Natural killer cell (primary cell): ENCODE measurements around the gene SELENOS. TPM values are rescaled to one million over a fixed set of nuclear protein-coding genes. Genes with fewer than 3 reads are reported as not detected.
A peak's percentile ranks its signal among the peaks of the same experiment; 100 is the strongest.

Experiments
- ATAC-seq, 3 donors: fragments of 150-1000 bp in 2 of 3; fragments of 200-7000 bp in 1 of 3; cut with Tn5 transposase; 1 replicate in 1 of 3; 2 replicates in 2 of 3; pipeline ENCODE4 v1.10.0; 2021; ENCODE audit warnings: mild to moderate bottlenecking in 2 of 3, moderate library complexity in 2 of 3
- DNase-seq, 2 donors: peaks; one replicate each; pipeline versions ENCODE4 v3.0.0 to v3.0.0-alpha.2; 2013 to 2021; ENCODE audit warnings: mixed read lengths in 1 of 2
- H3K27ac ChIP-seq: one replicate; pipeline ENCODE4 v1.5.1; 2013; ENCODE audit warnings: mild to moderate bottlenecking, low read length
- H3K27me3 ChIP-seq: one replicate; pipeline ENCODE4 v1.6.1; 2013; ENCODE audit warnings: low read length; ENCODE audit not compliant: control insufficient read depth, insufficient read depth
- H3K36me3 ChIP-seq: one replicate; pipeline ENCODE4 v1.6.1; 2013; ENCODE audit warnings: low read length; ENCODE audit not compliant: control insufficient read depth, insufficient read depth
- H3K4me1 ChIP-seq: one replicate; pipeline ENCODE4 v1.6.1; 2013; ENCODE audit warnings: low read length; ENCODE audit not compliant: control insufficient read depth, insufficient read depth
- H3K4me3 ChIP-seq: one replicate; pipeline ENCODE4 v1.5.1; 2013; ENCODE audit warnings: low read length
- H3K9me3 ChIP-seq: one replicate; pipeline ENCODE4 v1.6.1; 2013; ENCODE audit warnings: low read length; ENCODE audit not compliant: control insufficient read depth, insufficient read depth
- H3K27ac Mint-ChIP-seq, 2 donors: one replicate each; pipeline ENCODE4 v1.8.0; 2022; ENCODE audit warnings: mild to moderate bottlenecking in 2 of 2, mixed read lengths in 2 of 2, moderate library complexity in 1 of 2
- H3K27me3 Mint-ChIP-seq, 2 donors: one replicate each; pipeline ENCODE4 v1.8.0; 2022; ENCODE audit warnings: low read depth in 2 of 2, mixed read lengths in 2 of 2
- H3K36me3 Mint-ChIP-seq: one replicate; pipeline ENCODE4 v1.8.0; 2022; ENCODE audit warnings: mixed read lengths
- H3K4me1 Mint-ChIP-seq, 2 donors: one replicate each; pipeline ENCODE4 v1.8.0; 2022; ENCODE audit warnings: mixed read lengths in 2 of 2
- H3K4me3 Mint-ChIP-seq: one replicate; pipeline ENCODE4 v1.8.0; 2022; ENCODE audit warnings: mild to moderate bottlenecking, moderate library complexity, mixed read lengths
- H3K9me3 Mint-ChIP-seq, 2 donors: one replicate each; pipeline ENCODE4 v1.8.0; 2022; ENCODE audit warnings: mixed read lengths in 2 of 2
- CTCF ChIP-seq: fragments of 200-600 bp; IDR thresholded peaks from one replicate; pipeline ENCODE4 v1.8.0; 2022; ENCODE audit warnings: antibody characterized with exemption
- WGBS: methylation state at CpG from one replicate; pipeline ENCODE4 v1.1.7; 2013; ENCODE audit warnings: missing lambda C conversion rate; ENCODE audit not compliant: insufficient coverage; 5-methylcytosine and 5-hydroxymethylcytosine counted together
- intact Hi-C: fragments of 100-400 bp; cut with micrococcal nuclease; formaldehyde crosslinking; loops from one replicate; pipeline ENCODE4 v1.14.2; 2022
- total RNA-seq, 4 donors: library from RNA; stranded (reverse); fragments of 120-200 nt in 1 of 4; gene quantifications; one replicate each; pipeline versions ENCODE4 v1.2.3 to v1.2.4, GENCODE V29; 2013 to 2022

Gene SELENOS
- total RNA-seq, 3 donors from 2014 or later (not counting 1 experiment from before 2014, with no cell fraction given) = 33.6 to 44.2 (median 38.4) TPM

GRCh38 chr15:101248274-101248673, 29.0 kb downstream of the SELENOS start:
- Mint-ChIP-seq H3K27ac (peak overlapping the region in 1 of 2 donors; percentile 45), H3K4me1 (peaks cover 69 to 76% of the 10 kb centered on the region in 2 donors), H3K4me3 (peak overlapping the region; percentile 17), H3K9me3 (no peaks in the 10 kb centered on the region), H3K27me3 (no peaks in the 10 kb centered on the region), H3K36me3 (no peaks in the 10 kb centered on the region)
- H3K4me1 ChIP-seq = peaks cover 49% of the 10 kb centered on the region
- no peak overlapping the region for H3K4me3 ChIP-seq
- DNase-seq = no peak
- TF ChIP-seq CTCF = no peak
- intact Hi-C loops = no loop called here
- H3K36me3 ChIP-seq = no peaks in the 10 kb centered on the region
- no peaks in the 10 kb centered on the region for H3K9me3 ChIP-seq
- H3K27ac ChIP-seq = no peak overlapping the region
- H3K27me3 ChIP-seq = no peaks in the 10 kb centered on the region
- 72% methylated on average over 2 of the region's 3 CpGs for WGBS
- ATAC-seq = no peak

- intact Hi-C loops = no loop called here
- DNase-seq (no peak), ATAC-seq (no peak)
- H3K9me3 ChIP-seq = no peaks in the 10 kb centered on the region
- H3K36me3 ChIP-seq = no peaks in the 10 kb centered on the region
- H3K4me3 ChIP-seq = no peak overlapping the region
- Mint-ChIP-seq H3K27me3 (no peaks in the 10 kb centered on the region), H3K4me1 (peaks cover 73 to 80% of the 10 kb centered on the region in 2 donors), H3K4me3 (no peak overlapping the region), H3K9me3 (no peaks in the 10 kb centered on the region), H3K36me3 (no peaks in the 10 kb centered on the region), H3K27ac (no peak overlapping the region)
- no peak overlapping the region for H3K27ac ChIP-seq
- TF ChIP-seq CTCF = no peak
- WGBS = 79% methylated on average over 9 of the region's 10 CpGs
- H3K27me3 ChIP-seq = no peaks in the 10 kb centered on the region
- H3K4me1 ChIP-seq = peaks cover 56% of the 10 kb centered on the region
Observed at GRCh38 chr15:101246824-101247745, 30.2 kb downstream of the SELENOS start.

- intact Hi-C loops = no loop called here
- no peaks in the 10 kb centered on the region for H3K36me3 ChIP-seq
- peaks cover 79 to 84% of the 10 kb centered on the region in 2 donors for H3K4me1 Mint-ChIP-seq
- H3K27ac Mint-ChIP-seq = no peak overlapping the region
- no peak overlapping the region for H3K4me3 ChIP-seq
- H3K4me1 ChIP-seq = peaks cover 61% of the 10 kb centered on the region
- H3K36me3 Mint-ChIP-seq = no peaks in the 10 kb centered on the region
- no peak overlapping the region for H3K4me3 Mint-ChIP-seq
- DNase-seq = no peak
- no peaks in the 10 kb centered on the region for H3K27me3 Mint-ChIP-seq
- no peak for ATAC-seq
- 39% methylated on average over 4 of the region's 6 CpGs for WGBS
- TF ChIP-seq CTCF = no peak
- no peaks in the 10 kb centered on the region for H3K9me3 ChIP-seq
- no peaks in the 10 kb centered on the region for H3K9me3 Mint-ChIP-seq
- H3K27me3 ChIP-seq = no peaks in the 10 kb centered on the region
- H3K27ac ChIP-seq = no peak overlapping the region
Observed at GRCh38 chr15:101246391-101246790, 30.9 kb downstream of the SELENOS start.
